Epithelial cell of esophagus (primary cell): ENCODE data around the gene TP53TG5.

Experiments used
- DNase-seq: peaks from one replicate; pipeline ENCODE4 v3.0.0; 2010; ENCODE audit warnings: low read depth
- H3K4me3 ChIP-seq: 2 replicates; pipeline ENCODE4 v1.5.1; 2011; ENCODE audit warnings: mild to moderate bottlenecking, low read length, control low read depth
- CTCF ChIP-seq: IDR thresholded peaks from 2 replicates; pipeline ENCODE4 v1.5.1; 2011; ENCODE audit warnings: low read depth, mild to moderate bottlenecking, low read length, control low read depth, inconsistent platforms; ENCODE audit not compliant: insufficient read depth; ENCODE audit errors: missing control alignments

Gene TP53TG5

GRCh38 chr20:45336530-45337366 lies 41.4 kb downstream of the TP53TG5 start:
- TF ChIP-seq CTCF = no peak
- no peak overlapping the region for H3K4me3 ChIP-seq
- peak; percentile 99 for DNase-seq

- DNase-seq = no peak
- TF ChIP-seq CTCF = no peak
Observed at GRCh38 chr20:45330476-45330875, 47.6 kb downstream of the TP53TG5 start.

GRCh38 chr20:45329497-45330319 lies 48.4 kb downstream of the TP53TG5 start:
- no peak for DNase-seq
- TF ChIP-seq CTCF = peak; percentile 22
- H3K4me3 ChIP-seq = no peak overlapping the region

More at GRCh38 chr20:45330476-45330875, 47.6 kb downstream of the TP53TG5 start:
- no peak overlapping the region for H3K4me3 ChIP-seq

- TF ChIP-seq CTCF = no peak
Observed at GRCh38 chr20:45328451-45328850, 49.7 kb downstream of the TP53TG5 start.

GRCh38 chr20:45325371-45325770 lies 52.8 kb downstream of the TP53TG5 start:
- no peak overlapping the region for H3K4me3 ChIP-seq
- DNase-seq = no peak
- no peak for TF ChIP-seq CTCF

More at GRCh38 chr20:45328451-45328850, 49.7 kb downstream of the TP53TG5 start:
- DNase-seq = no peak
- no peak overlapping the region for H3K4me3 ChIP-seq

- H3K4me3 ChIP-seq = no peak overlapping the region
- TF ChIP-seq CTCF = no peak
- peak; percentile 87 for DNase-seq
Observed at GRCh38 chr20:45323731-45324130, 54.4 kb downstream of the TP53TG5 start.
